HEK293 (cell line): ENCODE data around the gene PROSER2.

ENCODE experiments used
- CTCF ChIP-seq: fragments of 450-650 bp; formaldehyde crosslinking; IDR thresholded peaks from 2 replicates; pipeline ENCODE4 v1.5.1; 2016; ENCODE audit warnings: missing biosample characterization, missing genetic modification characterization
- ELK4 ChIP-seq: IDR thresholded peaks from 2 replicates; pipeline ENCODE4 v1.6.1; 2011; ENCODE audit warnings: mild to moderate bottlenecking, low read depth, low read length, borderline replicate concordance
- SP2 ChIP-seq: fragments of 450-650 bp; formaldehyde crosslinking; IDR thresholded peaks from 2 replicates; pipeline ENCODE4 v1.5.1; 2016; ENCODE audit warnings: missing biosample characterization, missing genetic modification characterization
- ZNF155 ChIP-seq: fragments of 450-650 bp; formaldehyde crosslinking; IDR thresholded peaks from 2 replicates; pipeline ENCODE4 v1.5.1; 2016; ENCODE audit warnings: missing biosample characterization, missing genetic modification characterization
- ZNF639 ChIP-seq: fragments of 450-650 bp; formaldehyde crosslinking; IDR thresholded peaks from 2 replicates; pipeline ENCODE4 v1.5.1; 2016; ENCODE audit warnings: missing biosample characterization, missing genetic modification characterization

GRCh38 chr10:11832042-11832441 lies 8.9 kb downstream of the PROSER2 start:
- no peak for TF ChIP-seq ZNF155 (tag by site-specific recombination)
- no peak for TF ChIP-seq CTCF (tag by site-specific recombination)
- TF ChIP-seq SP2 (tag by site-specific recombination), result no peak
- no peak for TF ChIP-seq ZNF639 (tag by site-specific recombination)
- no peak for TF ChIP-seq ELK4
